Kidney (tissue), 14 donors: ENCODE results near the gene IDH3G. TPM values are rescaled to one million over a fixed set of nuclear protein-coding genes. Genes with fewer than 3 reads are reported as not detected.

Experiments
- DNase-seq, 5 donors: peaks; one replicate each; pipeline ENCODE4 v3.0.0-alpha.2; 2013 to 2020
- FAIRE-seq: peaks from 2 replicates; lab custom pipeline; 2012; peaks lifted over from hg19 to GRCh38; lab: Jason Lieb, UNC
- H3K27ac ChIP-seq, 2 donors: one replicate each; pipeline ENCODE4 v1.7.0; 2013; ENCODE audit warnings: low read depth in 2 of 2, low read length in 2 of 2, inconsistent platforms in 1 of 2
- H3K27me3 ChIP-seq: one replicate; pipeline ENCODE4 v1.7.1; 2013; ENCODE audit warnings: low read length, inconsistent platforms; ENCODE audit not compliant: control insufficient read depth, insufficient read depth
- H3K36me3 ChIP-seq, 3 donors: one replicate each; pipeline versions ENCODE4 v1.7.0 to v1.7.1; 2013; ENCODE audit warnings: low read length in 3 of 3, control low read depth in 1 of 3, inconsistent platforms in 1 of 3; ENCODE audit not compliant: insufficient read depth in 3 of 3, control insufficient read depth in 2 of 3
- H3K4me1 ChIP-seq, 3 donors: one replicate each; pipeline versions ENCODE4 v1.7.0 to v1.7.1; 2013; ENCODE audit warnings: low read length in 3 of 3, inconsistent platforms in 1 of 3, low read depth in 1 of 3; ENCODE audit not compliant: control insufficient read depth in 2 of 3, insufficient read depth in 2 of 3
- H3K4me3 ChIP-seq, 3 donors: one replicate each; pipeline versions ENCODE4 v1.7.0 to v1.8.1; 2013; ENCODE audit warnings: low read length in 3 of 3, control low read depth in 1 of 3, inconsistent platforms in 1 of 3
- H3K9ac ChIP-seq, 3 donors: one replicate each; pipeline versions ENCODE4 v1.7.0 to v1.7.1; 2013; ENCODE audit warnings: low read length in 3 of 3, control low read depth in 1 of 3, inconsistent platforms in 1 of 3
- H3K9me3 ChIP-seq, 3 donors: one replicate each; pipeline versions ENCODE4 v1.7.0 to v1.7.1; 2013; ENCODE audit warnings: low read length in 3 of 3, control low read depth in 1 of 3, inconsistent platforms in 1 of 3; ENCODE audit not compliant: control insufficient read depth in 2 of 3, insufficient read depth in 1 of 3
- CTCF ChIP-seq: IDR thresholded peaks from 3 replicates; pipeline ENCODE4 v1.5.1; 2012; ENCODE audit warnings: mild to moderate bottlenecking, moderate library complexity, borderline replicate concordance; ENCODE audit not compliant: insufficient read depth; ENCODE audit errors: extremely low read depth
- intact Hi-C: fragments of 100-400 bp; cut with DNase I; formaldehyde crosslinking; loops from one replicate; pipeline ENCODE4 v1.11.1; 2022
- polyA plus RNA-seq: library from polyadenylated mRNA; stranded (reverse); fragments of 350-450 nt; fragmentation: Illumina TruSeq; extraction: RNeasy Lipid Tissue Mini Kit (QIAGEN cat#74804); gene quantifications from one replicate; pipeline ENCODE4 v1.2.3, GENCODE V29; 2014; ENCODE audit warnings: low read depth, low replicate concordance; ENCODE audit not compliant: insufficient read depth
- total RNA-seq: library from RNA; stranded (reverse); fragmentation: NEBNext Ultra II Directional; extraction: Animal tissue kit (Norgen Biotek cat#: 25700); gene quantifications from one replicate; pipeline ENCODE4 v1.2.1, GENCODE V29; 2021
- donor health status: control.
- donor health status: control.
- donor health status: control.
- donor health status: control.
- donor health status: control.
- donor health status: DM: yes; HTN: yes; CAD: no.
- donor health status: Normal renal cell carcinoma (clear cell type).

IDH3G gene
- total and polyA plus RNA-seq, 2 donors from 2014 or later, result 62.1 to 100 TPM

DNA sequence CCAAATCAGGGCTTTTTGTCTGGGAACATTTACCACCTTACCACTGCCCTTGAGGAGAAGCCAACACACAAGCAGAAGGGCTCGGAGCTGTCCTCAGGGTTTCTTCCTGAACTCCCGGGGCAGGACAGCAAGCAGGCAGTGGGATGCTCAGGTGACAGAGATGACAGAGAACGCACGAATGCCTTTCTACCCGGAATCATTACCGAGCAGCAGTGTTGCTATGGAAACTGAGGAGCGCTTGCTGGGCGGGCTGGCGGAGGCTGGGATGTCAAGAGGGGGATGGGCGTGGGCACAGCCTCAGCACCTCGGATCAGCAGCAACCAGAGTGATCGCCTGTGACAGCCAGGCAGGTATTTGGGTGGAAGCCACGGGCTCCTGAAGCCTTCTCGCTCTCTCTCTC, 18.0 kb upstream of the IDH3G start:
- intact Hi-C loops, result no loop called here
- no peak for TF ChIP-seq CTCF
- FAIRE-seq (no peak), DNase-seq (peak in 2 of 5 donors; percentile 37 to 43)
- no peaks in the 10 kb centered on the region for H3K36me3 ChIP-seq
- H3K9ac ChIP-seq, result no peak overlapping the region
- no peaks in the 10 kb centered on the region for H3K9me3 ChIP-seq
- no peak overlapping the region for H3K4me3 ChIP-seq
- no peaks in the 10 kb centered on the region for H3K4me1 ChIP-seq
- H3K27me3 ChIP-seq, result no peaks in the 10 kb centered on the region
- no peak overlapping the region for H3K27ac ChIP-seq

- Histone ChIP-seq H3K27me3 (no peaks in the 10 kb centered on the region), H3K27ac (no peak overlapping the region), H3K9ac (no peak overlapping the region), H3K9me3 (no peaks in the 10 kb centered on the region), H3K36me3 (no peaks in the 10 kb centered on the region), H3K4me3 (no peak overlapping the region), H3K4me1 (no peaks in the 10 kb centered on the region)
- no peak for TF ChIP-seq CTCF
- intact Hi-C loops, result no loop called here
- FAIRE-seq (no peak), DNase-seq (no peak)
Observed at GRCh38 chrX:153807976-153808375, 13.8 kb upstream of the IDH3G start.

GRCh38 chrX:153806999-153807575, 12.9 kb upstream of the IDH3G start:
- Histone ChIP-seq H3K36me3 (no peaks in the 10 kb centered on the region), H3K4me3 (no peak overlapping the region), H3K27ac (no peak overlapping the region), H3K4me1 (no peaks in the 10 kb centered on the region), H3K27me3 (no peaks in the 10 kb centered on the region), H3K9ac (no peak overlapping the region), H3K9me3 (no peaks in the 10 kb centered on the region)
- TF ChIP-seq CTCF, result no peak
- DNase-seq, result no peak
- no peak for FAIRE-seq
- intact Hi-C loops, result no loop called here

- H3K9me3 ChIP-seq, result no peaks in the 10 kb centered on the region
- H3K4me1 ChIP-seq, result no peaks in the 10 kb centered on the region
- H3K4me3 ChIP-seq, result no peak overlapping the region
- intact Hi-C loops, result no loop called here
- DNase-seq (no peak), FAIRE-seq (no peak)
- TF ChIP-seq CTCF, result no peak
- no peak overlapping the region for H3K27ac ChIP-seq
- no peaks in the 10 kb centered on the region for H3K36me3 ChIP-seq
- H3K27me3 ChIP-seq, result no peaks in the 10 kb centered on the region
- no peak overlapping the region for H3K9ac ChIP-seq
Observed at GRCh38 chrX:153805436-153805835, 11.3 kb upstream of the IDH3G start.
